CD4-positive, alpha-beta T cell treated with Interferon alpha-2 for 1 hour (primary cell): ENCODE data around the gene GPR161.
"Not testable (repeated sequence)": the region's sequence is repeated elsewhere in the genome, so short reads cannot be mapped to it uniquely, and the experiment has no call there.

Experiments used
- DNase-seq, 2 donors: peaks; one replicate each; pipeline ENCODE4 v3.0.0-alpha.2; 2020 to 2022

Gene GPR161

DNA sequence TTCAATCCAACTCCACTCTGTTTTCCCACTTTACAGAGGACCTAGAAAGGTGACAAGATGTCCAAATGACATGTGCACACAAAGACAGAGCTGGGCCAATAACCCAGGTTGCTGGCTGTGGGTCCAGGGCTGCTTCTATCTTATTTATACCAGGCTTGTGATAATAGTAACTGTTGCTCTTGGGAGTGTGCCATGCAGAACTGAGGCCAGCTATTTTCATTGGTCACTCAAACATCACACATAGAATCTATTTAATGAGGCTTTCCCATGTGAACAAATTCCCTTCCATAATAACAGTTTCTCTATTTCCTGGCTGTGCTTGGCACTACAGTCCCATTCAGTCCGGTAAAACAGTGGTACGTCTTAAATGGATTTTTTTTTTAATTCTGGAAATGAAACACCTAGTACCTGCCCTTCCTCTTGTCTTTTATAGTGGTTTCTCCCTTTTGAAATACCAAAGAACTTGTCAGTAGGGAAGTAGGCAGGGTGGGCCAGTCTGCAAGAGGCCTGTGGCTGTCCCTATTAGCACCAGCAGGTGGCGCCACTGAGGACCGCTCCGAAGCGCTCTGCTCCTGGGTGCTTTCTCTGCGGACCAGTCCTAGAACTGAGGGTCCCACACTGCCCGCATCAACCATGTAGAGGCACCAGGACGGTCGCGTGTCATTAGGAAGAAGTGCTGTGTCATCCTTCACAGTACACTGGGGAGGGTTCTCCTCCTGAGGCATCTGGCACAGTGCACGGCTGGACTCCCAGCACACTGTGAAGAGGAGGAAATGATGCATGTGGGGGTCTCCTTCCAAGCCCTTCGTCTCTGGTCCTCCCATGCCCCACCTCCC lies 52.1 kb downstream of the GPR161 start:
- DNase-seq: peak; percentile 40 to 56

GRCh38 chr1:168083456-168084325 lies 53.0 kb downstream of the GPR161 start:
- no peak for DNase-seq

GRCh38 chr1:168082008-168082876 lies 54.5 kb downstream of the GPR161 start:
- DNase-seq: peak; percentile 45 to 64

GRCh38 chr1:168081373-168082007 lies 55.2 kb downstream of the GPR161 start:
- no peak for DNase-seq

- DNase-seq: no peak
Measured at GRCh38 chr1:168079761-168080160, 57.0 kb downstream of the GPR161 start.

DNA sequence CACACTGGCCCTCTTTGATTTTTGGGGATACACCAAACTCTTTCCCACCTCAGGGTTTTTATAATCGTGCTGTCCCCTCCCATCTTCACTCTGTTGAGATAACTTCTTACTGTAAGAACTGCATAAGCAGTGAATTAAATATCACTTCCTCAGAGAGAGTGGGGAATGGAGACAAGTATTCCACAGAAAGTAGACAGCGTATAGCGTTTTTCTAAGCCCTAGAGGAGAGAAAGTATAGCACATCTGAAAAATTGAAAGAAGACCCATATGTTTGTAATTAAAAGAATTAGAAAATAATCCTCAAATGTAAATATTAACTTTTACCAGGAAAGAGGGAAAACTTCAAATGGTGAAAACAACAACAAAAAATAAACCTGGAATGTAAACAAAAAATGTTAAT lies 67.3 kb downstream of the GPR161 start:
- DNase-seq: no peak

DNA sequence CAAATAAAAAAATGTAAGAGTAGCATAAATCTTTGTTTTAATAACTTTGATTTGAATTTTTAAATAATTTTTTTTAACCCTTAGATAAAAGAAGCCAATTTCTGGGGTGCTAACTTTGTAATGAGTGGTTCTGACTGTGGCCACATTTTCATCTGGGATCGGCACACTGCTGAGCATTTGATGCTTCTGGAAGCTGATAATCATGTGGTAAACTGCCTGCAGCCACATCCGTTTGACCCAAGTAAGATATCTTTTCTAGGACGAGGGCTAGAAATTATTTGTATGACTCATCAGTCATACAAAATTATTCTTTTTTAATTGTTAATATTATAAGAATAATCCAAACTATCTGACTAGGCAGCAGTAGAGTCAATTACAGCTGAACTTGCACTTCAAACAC lies 71.2 kb downstream of the GPR161 start:
- DNase-seq: no peak

DNA sequence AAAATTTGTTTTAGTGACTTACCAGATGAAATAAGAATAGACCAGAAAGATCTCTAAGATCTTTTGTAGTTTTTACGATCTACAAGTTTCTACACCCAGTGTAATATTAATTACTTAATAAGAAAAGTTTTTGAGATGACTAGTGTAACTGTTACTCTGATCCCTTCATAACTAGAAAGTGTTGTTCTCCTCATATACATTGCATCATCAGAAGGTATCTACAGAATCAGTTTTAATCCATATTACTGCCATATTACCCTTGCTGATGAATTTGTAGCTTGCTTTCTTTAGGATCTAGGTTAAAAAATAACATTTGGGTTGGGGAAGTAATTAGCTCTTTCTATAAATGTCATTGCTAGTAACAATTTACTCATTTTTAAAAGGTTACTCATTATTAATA lies 72.5 kb downstream of the GPR161 start:
- DNase-seq: no peak

DNA sequence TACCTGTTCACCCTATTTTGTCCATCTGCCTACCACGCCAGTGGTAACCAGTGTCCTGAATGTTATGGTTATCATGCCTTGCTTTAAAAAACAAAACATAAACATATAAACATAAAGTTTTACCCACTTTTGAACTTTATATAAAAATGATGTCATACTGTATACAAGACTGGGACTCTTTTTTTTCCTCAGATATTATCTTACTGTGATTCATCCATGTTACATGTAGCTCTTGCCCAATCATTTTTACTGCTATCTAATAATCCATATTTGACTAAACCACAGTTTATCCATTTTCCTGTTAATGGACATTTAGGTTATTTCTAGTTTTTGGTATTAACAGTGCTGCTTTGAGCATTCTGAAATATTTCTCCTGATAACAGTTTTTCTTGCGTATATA lies 78.8 kb downstream of the GPR161 start:
- no peak for DNase-seq

DNA sequence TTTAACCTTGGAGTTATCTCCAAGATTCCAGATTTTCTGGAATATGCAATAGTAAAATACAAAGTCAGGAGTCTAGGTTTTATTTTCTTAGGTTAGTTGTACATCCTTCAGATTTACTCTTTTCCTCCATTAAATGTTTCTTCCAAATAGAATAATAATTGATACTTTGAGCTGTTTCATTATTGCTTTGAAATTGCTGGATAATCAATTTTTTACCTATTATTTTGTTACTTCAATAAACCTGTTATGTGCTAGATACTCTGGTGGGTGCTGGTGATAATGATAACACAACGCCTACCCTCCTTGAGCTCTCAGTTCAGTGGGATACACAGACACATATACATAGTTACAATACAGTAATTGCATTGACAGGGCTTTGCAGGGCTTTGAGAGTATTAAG lies 79.4 kb downstream of the GPR161 start:
- no peak for DNase-seq

- not testable (repeated sequence) for DNase-seq
Measured at GRCh38 chr1:168056152-168056551, 80.6 kb downstream of the GPR161 start.

GRCh38 chr1:168054117-168054516 lies 82.6 kb downstream of the GPR161 start:
- DNase-seq: no peak

GRCh38 chr1:168053681-168054080 lies 83.0 kb downstream of the GPR161 start:
- no peak for DNase-seq

DNA sequence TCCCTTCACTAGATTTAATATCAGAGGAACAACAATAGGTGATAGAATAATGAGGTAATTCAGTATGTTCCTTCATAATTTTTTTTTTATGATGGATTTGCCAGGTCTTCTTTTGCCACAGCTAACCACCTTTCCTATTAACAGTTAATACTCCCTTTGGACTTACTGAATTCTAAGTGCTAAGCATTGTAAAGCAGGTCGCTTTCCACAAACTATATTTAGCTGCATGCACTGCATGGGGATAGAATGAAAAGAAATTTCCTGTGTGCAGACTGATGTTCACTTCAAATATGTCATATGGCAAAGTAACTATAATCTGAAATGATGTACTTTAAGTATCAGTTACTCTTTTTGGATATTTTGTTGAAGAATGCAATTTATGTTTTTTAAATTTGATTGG lies 85.8 kb downstream of the GPR161 start:
- no peak for DNase-seq

GRCh38 chr1:168050307-168050706 lies 86.4 kb downstream of the GPR161 start:
- DNase-seq: no peak

DNA sequence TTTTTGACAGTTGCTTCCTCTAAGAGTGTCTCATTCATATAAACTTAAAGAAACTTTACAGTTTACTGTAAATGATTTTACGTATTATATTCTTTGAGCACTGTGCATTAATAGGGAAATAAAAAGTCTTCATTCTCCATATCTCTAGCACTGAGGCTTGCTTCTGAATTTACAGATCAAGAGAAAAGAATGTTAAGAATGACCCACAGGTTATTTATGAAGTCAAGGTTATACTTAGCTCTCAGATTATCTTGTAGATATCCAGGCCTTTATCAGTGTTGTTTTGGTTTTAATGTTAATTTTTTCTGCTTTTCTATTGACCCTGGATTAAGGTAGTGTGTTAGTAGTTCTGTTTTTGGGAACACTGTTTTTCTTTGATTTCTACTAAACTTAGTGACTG lies 91.4 kb downstream of the GPR161 start:
- no peak for DNase-seq

DNA sequence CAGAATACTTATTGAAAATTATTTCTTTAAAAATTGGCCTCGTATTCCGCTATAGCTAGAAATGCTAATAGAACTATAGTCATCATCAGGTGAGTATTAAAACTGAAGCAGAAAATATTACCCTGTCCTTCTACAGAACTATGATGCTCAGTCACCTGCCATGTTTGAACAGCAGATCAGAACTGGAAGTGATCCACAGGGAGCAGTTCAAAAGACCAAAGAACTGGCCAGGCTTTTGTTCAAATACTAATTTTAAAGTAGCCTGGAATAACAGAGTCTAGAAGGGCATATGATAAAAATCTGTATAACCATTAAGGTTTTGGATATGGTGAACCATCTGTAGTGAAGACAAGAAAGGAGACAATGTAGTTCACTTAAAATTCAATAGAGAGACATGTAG lies 94.4 kb downstream of the GPR161 start:
- DNase-seq: no peak

- no peak for DNase-seq
Measured at GRCh38 chr1:168035345-168035744, 101.4 kb downstream of the GPR161 start.

- no peak for DNase-seq
Measured at GRCh38 chr1:168032029-168032428, 104.7 kb downstream of the GPR161 start.

GRCh38 chr1:168031627-168032026 lies 105.1 kb downstream of the GPR161 start:
- DNase-seq: no peak

DNA sequence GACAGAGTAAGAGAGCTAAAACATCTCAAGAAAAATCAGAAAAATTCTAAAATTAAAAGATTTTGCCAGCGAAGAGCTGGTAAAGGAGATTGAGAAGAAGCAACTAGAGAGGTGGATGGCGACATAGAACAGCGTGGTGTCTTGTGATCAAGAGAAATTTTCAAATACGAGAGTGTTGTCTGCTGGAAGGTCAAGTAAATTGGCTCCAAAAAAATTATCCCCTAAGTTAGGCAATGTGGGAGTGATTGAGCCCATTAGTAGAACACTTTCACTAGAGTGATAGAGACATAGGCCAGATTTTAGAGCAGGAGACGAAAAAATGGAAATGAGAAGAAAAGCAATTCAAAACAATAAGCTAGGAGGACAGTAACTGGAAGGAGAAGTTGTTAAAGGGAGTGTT lies 105.5 kb downstream of the GPR161 start:
- DNase-seq: no peak
